GM18861 (cell line): ENCODE measurements around the gene NBL1.

Source experiments
- ATAC-seq: cut with Tn5 transposase; IDR thresholded peaks from one replicate; pipeline ENCODE4 v1.9.1; 2021; ENCODE audit not compliant: unreplicated experiment

Gene NBL1

DNA sequence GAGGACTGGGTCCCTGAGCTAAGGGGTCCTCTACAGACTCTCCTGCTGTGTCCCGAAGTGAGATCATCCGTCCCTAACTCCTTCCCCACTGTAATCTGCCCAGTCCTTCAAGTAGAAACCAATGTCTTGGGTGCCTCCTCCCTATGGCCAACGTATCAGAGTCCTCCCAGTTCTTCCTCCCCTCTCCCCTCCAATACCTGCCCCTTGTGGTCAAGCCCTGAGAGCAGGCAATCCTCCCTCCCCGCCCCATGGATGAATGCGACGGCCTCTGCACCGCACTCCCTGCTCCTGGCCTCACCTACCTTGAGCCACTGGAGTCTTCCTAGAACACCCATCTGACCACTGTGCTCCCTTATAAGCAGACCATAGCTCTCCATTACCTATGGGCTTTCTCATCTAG, 51.7 kb downstream of the NBL1 start:
- no peak for ATAC-seq

DNA sequence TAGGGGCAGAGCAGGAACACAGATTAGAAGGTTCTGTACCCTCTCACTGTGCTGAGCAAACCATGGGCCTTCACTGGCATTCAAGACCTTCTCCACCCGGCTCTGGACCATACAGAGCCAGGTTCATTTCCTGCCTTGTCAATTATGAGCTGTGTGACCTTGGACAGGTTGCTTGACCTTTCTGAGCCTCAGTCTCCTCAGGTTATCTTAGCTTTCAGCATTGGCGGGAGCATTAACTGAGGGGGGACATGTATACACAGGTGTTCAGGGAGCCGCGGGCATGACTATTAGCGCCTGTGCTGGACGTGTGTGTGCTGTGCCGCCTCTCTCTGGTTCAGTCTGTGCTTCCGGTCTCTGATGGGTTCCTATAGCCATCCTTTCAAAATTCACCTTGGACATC, 52.7 kb downstream of the NBL1 start:
- no peak for ATAC-seq

DNA sequence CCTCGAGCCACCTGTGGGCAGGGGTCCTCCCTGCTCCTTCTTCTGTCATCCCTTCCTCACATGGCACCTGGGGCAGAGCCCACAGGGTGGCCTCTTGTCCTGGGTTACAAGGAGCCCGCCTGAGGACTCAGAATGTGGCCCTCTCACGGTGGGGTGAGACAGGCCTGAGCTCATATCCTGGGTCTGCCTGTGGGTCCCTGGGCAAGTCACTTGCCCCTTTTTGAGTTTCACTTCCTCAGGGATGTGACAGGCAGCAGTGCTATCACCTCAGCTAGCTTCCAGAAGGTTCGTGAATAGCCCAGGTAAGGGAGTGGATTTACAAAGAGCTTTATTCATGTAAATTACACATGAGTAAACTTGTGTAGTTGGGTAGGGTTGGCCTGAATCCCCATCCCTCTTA, 54.1 kb downstream of the NBL1 start:
- no peak for ATAC-seq

DNA sequence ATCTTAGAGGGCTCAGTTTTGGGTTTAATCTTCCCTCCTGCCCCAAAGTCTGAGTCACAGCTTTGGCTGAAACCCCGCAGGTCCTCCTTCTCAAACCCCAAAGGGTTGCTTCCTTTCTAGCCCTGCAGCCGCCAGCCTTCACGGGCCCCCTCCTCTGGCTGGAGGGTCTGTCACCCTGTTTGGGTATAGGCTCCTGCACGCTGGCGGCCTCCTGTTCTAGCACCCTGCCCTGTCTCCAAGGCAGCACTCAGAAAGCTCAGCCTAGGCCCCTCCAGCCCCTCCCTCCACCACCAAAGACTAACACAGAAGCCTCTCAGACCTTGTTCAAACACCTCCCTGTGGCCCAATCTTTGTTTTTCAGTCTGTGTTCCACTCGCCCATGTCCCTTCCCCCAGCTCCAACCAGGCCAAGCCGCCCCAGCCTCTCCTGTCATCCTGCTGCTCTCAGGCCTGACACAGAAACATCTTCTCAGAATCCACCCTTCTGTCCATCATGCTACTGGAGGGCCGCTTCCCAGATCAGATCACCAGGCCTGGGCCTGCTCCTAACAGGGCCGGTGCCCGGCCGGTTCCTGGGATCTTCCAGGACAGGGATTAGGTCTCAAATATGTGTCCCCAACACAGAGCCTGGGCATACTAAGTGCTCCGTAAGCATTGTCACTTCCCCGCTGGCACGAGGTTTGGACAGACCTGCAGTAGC, 56.1 kb downstream of the NBL1 start:
- ATAC-seq, result no peak

DNA sequence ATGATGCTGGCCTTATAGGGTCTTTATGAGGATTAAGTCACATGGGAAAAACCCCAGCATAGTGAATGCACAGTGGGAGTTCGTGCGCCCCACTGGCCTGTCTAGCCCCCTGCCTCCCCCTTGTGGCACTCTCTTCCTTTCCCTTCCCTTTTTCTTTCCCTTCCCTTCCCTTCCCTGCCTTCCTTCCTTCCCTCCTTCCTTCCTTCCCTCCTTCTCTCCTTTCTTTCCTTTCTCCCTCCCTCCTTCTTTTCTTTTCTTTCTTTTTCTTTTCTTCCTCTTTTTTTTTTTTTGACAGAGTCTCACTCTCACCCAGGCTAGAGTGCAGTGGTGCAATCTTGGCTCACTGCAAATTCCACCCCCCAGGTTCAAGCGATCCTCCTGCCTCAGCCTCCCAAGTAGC, 59.2 kb downstream of the NBL1 start:
- ATAC-seq, result no peak

DNA sequence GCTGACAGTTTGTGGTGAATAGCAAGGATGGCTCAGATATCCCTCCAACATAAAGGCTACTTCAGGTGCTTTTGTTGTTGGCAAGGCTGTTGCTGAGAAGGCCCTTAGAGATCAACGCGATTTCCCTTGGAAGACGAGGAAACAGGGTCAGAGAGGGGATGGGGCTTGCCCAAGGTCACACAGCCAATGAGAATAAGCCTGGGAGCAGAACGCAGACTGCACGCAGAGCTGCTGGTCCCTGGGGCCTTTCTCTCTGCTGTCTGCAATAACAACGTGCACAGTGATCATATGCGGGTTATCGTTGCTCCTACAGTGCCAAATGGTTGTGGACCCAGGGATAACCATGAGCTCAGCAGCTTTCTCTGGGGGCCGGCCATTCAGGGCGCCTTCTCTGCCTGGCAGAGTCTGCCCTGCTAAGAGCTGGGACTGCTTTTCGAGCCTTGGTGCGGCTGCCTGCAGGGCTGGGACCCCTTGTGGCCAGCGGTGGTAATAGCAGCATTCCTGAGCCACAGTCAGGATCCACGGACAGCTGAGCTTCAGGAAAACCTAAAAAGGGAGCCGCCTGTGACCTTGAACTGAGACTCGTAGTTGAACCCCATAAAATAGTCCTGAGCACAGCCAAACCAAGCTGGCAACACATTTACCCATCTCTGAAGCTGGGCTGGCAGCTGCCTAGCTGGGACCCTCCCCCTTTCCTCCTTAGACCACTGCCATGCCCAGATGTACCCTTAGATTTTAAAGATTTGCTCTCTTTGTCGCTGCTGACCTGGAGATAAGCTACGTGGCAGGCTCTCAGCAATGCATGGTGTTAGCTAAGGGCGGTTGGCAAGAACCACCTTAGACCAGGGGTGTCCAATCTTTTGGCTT, 60.4 kb downstream of the NBL1 start:
- ATAC-seq, result no peak

DNA sequence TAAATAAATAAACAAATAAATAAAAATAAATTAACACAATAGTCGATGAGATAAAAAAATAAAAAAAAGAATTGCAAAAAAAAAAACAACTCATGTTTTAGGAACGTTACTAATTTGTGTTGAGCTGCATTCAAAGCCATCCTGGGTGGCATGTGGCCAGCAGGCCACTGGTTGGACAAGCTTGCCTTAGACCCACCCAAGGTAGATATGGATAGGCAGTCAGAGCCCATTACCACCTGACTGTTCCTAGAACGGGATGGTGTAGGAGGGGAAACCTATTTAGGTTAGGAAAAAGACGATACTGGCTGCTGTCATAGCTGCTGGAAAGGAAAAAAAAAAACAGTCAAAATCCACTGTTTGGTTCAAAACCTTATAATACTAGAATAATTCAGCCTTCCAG, 61.4 kb downstream of the NBL1 start:
- no peak for ATAC-seq

DNA sequence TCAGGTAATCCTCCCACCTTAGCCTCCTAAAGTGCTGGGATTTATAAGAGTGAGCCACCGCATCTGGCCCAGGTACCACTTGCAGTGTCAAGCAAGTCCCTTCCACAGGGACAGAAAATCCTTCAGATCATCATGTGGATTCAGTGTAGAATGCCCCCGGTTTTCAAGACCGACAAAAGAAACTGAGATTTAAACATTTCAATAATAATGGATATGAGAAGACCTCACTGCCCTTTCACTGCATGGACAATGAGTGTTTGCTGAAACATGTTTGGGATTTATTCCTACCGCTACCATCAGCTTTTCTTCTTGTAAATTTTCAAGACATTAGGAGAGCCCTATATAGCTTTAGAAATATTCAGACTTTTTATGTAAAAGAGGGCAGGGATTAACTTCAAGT, 62.0 kb downstream of the NBL1 start:
- no peak for ATAC-seq
